Stimulated activated CD4-positive, alpha-beta T cell treated with anti-CD3 and anti-CD28 coated beads, Interleukin-1b, Interleukin-23, amount 100 ng/mL, for 24 hours (primary cell): ENCODE results near the gene SPAG16.
"Not testable (repeated sequence)": the region's sequence is repeated elsewhere in the genome, so short reads cannot be mapped to it uniquely, and the experiment has no call there.

ENCODE experiments used
- DNase-seq, 4 experiments: peaks; one replicate each; pipeline ENCODE4 v3.0.0-alpha.2; 2020; ENCODE audit warnings: low read depth in 4 of 4, low spot score in 1 of 4

The SPAG16 gene

DNA sequence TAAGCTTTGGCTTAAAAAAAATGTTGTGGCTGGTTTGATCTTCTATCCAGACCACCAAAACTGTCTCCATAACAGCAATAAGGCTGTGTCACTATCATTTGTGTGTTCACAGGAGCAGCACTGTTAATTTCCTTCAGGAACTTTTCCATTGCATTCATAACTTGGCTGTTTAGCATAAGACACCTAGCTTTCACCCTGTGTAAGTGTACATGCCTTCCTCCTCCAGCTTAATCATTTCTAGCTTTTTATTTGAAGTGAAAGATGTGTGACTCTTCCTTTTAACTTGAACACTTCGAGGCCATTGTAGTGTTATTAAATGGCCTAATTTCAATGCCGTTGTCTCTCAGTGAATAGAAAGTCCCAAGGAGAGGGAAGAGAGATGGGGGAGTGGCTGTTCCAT is 773.7 kb downstream of the SPAG16 start:
- DNase-seq = no peak

DNA sequence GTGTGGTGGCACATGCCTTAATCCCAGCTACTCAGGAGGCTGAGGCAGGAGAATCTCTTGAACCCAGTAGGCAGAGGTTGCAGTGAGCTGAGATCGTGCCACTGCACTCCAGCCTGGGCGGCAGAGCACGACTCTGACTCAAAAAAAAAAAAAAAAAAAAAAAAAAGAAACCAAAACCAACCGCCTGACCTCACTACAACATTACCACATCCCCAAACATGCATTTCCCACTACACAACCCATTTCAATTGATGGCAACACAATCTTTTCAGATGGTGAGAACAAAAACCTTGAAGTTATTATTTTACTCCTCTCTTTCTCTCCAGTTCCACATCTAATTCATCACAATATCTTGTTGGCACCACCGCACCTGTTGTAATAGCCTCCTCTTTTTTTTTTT is 778.0 kb downstream of the SPAG16 start:
- not testable (repeated sequence) for DNase-seq

DNA sequence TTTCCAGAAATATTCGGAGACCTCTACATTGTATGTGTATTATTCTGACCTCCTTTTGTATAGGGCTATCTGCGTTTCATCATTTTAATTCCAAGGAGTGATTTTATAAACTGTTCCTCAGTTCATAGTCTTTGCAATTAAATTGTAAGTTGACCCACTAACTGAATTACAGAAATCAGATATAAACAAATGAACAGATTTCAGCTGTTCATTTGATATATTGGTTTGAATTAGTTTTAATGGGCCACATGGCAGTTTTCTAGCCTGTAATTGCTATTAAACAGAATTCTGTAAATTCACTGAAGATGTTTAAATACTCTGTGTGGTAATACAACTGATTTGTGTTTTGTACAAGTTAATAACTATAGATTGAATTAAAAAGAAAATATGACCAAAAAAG is 780.2 kb downstream of the SPAG16 start:
- no peak for DNase-seq

DNA sequence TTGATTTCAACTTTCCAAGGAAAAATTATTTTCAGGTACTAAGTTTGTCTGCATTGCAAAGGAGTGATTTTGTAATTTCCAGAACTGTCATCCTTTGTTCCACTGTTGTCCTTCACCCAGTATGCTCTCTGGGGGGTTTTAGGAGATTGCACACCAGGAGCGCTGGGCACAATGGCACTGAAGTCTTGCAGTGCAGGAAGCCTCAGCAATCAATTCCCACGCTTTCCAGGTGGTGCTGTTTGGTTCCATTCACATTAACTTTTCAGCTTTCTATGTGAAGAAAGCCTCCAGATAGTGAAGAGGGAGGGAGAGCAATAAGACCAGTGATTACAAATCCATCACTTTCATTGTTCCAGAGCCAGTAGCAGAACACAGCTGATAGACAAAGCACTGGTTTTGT is 782.6 kb downstream of the SPAG16 start:
- no peak for DNase-seq

DNA sequence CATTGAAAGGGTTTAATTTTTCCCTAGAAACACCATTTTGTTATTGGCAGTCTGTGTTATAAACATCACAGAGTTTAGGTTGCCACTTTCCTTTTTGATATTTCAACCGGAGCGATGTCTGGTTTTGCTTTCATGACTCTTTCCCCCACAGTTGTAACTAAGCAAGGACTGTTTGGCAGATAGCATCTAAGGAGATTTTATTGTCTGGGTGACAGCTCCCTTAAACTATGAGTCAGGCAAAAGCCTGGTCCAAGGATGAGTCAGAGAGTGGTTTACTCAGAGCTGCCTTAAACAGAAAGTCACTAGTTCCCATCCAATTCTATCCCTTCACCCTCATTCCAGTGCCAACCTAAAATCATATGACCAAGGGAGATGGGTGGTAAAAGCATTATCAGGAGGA is 785.0 kb downstream of the SPAG16 start:
- no peak for DNase-seq

DNA sequence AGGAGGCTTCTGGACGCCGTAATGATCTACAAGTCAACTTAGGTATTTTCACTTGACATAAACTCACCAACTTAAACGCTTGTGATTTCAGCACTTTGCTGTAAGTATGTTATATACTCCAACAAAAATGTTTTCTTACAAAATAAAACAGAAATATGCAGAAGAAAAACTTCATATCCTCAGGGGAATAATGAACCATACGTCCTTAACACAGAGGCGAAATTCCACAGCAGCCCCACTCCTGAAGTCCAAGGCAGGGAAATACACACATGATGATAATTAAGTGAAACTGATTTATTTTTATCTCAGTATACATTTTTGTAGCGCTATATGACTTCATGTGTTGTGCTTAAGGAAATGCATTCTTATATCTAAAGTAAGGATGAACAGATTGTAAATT is 791.2 kb downstream of the SPAG16 start:
- DNase-seq = no peak

DNA sequence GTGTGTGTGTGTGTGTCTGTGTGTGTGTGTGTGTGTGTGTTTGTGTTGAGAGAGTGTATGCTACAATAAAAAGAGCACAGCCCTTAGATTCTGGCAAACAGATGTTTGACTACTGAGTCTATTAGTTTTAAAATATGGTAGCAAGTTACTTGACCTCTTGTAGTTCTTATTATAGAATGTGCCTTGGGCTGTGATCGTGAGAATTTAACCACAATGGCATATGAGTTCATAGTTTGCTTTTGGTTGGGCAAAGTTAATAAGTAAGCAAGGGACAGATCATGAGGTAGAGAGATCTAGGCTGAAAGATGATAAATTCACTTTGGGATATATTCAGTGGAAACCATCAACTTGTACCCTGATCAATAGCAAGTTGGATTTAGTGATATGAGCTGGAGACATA is 792.3 kb downstream of the SPAG16 start:
- no peak for DNase-seq

DNA sequence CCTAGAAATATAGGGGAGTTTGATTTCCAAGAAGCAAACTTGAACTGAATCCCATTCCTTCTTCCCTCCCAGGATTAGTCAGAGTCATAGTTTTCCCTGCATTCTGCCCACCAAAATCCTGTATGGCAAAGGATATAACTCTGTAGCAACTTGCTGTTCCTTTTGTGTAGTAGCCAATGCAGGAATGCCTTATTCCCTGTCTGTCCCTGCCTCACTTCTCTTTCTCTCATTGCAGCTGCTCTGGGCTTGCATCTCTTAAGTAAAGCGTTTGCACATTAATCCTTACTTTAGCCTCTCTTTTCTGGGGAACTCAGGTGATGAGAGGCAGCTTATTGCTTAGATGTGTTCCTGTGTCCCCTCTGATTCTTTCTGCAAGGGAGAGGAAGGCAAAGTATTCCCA is 793.5 kb downstream of the SPAG16 start:
- no peak for DNase-seq

DNA sequence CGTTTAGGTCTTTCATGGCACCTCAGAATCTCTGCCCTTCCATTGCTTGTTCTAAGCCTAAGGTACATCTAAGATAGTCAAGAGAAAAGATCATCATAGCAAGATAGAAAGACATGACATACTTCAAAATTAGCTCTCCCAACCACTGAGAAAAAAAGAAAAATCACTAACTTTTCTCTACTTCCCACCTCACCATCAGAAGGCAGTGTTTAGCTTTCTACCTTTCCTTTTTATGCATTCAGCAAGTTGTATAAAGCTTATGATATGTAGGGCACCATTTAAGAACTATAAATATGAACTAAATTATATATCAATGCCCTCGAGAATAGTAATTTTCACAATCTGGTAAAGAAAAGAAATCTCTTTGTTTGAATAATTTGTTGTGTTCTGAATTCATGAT is 794.8 kb downstream of the SPAG16 start:
- DNase-seq = no peak

DNA sequence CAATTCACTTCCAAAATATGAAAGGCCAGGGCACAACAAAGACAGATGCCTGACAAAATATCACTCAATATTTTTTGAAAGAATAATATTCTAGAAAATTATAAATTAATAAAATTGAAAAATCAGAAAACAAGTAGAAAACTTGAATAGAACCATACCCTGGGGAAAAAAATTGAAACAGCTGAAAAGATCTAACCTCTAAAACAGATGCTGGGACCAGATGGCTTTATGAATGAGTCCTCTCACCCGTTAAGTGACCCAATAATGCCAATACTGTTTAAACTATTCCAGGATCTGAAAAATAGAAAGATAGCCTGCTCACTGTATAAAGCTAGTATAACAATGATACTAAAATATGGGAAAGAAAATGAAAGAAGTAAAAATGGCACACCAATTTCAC is 804.3 kb downstream of the SPAG16 start:
- no peak for DNase-seq

DNA sequence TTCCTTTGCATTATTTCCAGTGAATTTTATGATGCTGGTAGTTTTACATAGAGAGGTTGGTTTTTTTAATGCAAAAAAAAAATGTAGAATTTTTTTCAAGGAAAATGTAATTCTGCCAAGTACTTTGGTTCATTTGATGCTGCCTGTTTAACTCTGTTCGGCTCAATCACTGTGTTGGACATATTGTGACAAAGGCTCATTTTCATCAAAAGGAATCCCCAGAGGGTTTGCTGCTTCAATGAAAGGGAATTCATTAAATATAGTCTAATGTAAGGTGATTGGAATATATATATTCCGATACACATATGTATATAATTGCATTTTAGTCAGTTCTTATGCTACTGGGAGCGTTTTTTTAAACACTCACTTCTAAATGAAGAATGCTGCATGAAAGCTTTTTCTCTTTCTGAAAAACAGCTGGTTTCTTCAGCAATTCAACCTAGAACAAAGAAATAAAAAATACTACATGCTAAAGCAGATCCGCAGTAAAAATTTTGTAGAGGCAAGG is 812.0 kb downstream of the SPAG16 start:
- no peak for DNase-seq

DNA sequence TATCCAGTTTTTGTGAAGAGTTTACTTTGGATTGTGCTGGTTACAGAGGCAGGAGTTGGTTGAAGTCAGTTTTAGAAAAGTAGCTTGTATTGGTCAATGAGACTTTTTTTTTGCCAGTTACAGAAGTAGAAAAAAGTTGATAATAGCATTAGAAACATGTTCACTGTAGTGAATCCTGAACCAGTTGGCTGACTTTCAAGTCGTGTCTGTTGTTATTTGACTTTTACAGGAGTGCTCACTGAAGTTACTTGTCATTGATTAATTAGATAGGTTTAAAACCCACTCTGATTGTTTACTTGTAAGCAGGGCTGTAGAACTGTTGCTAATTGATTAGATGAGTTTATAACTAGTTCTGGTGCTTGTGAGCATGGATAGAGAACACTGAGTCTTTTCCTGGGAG is 814.5 kb downstream of the SPAG16 start:
- DNase-seq = no peak

DNA sequence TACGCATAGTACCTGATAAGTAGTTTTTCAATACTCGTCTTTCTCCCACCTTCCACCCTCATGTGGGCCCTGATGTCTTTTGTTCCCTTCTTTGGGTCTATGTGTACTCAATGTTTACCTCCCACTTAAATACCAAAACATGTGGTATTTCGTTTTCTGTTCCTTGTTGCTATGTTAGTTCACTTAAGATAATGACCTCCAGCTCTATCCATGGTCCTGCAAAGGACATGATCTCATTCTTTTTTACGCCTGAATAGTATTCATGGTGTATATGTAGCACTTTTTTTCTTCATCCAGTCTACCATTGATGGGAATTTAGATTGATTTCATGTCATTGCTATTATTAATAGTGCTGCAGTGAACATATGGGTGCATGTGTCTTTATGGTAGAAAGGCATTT is 816.2 kb downstream of the SPAG16 start:
- DNase-seq = no peak

DNA sequence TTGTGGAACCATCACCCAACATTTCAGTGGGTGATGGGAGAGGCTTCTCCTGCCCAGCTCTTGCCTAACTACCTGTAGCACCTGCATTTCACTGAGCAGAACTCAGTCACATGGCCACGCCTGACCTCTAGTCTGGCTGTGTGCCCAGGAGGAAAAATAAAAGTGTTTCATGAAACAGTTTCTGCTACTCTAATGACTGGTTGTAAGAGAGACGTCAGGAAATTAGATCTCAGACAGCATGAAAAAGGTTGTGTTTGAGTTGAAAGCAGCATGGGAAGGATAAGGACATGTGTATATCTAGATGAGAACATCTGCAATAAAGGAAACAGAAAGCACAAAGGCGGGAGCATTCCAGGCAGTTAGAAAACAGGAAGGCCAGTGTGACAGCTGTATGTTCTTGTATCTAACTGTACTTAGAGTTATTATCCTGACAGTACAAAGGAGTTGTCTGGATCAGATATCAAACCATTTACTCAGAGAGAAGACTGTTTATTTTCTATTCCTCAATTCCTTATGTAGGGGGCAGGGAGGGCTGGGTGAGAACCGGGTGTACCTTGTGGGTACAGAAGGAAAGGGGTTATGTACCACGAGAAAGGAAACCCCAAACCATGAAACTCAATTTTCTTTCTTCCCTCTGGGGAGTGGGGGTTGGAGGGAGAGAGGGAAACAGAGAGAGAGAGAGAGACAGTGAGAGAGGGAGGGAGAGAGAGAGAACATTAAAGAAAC is 819.2 kb downstream of the SPAG16 start:
- no peak for DNase-seq

DNA sequence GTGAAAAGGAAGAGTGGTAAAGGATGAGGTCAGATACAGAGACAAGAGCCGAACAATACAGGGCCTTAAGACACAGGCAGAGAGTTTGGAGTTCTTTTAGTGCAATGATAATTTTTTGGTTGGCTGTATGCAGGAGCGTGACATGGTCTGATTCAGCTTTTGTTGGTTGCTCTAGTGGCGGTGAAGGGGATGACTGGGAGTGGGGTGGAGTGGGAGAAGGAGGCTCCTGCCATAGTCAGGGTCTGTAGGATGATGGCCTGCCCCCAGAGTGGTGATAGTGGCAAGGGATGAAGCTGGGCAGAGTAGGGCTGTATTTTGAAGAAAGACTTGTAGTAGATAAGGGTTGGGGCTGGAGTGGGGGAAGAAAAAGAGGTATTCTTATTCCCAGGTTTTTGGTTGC is 820.0 kb downstream of the SPAG16 start:
- DNase-seq = no peak

DNA sequence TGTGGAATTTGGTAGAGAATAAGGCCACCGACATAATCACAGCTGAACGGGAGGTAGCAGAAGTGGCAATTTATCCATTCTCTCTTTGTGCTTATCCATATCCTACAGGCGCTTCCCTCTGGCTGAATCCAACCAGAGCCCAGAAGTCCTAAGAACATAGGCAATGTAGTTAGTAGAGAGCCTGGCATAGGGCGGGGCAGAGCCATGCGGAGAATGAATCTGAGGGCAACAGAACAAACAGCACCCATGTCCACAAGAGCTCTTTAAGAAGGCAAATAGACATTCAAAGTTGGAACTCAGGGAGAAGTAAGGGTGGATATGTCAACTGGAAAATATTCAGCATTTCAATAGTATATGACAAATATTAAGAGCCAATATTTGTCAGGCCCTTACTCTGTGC is 820.7 kb downstream of the SPAG16 start:
- DNase-seq = no peak

DNA sequence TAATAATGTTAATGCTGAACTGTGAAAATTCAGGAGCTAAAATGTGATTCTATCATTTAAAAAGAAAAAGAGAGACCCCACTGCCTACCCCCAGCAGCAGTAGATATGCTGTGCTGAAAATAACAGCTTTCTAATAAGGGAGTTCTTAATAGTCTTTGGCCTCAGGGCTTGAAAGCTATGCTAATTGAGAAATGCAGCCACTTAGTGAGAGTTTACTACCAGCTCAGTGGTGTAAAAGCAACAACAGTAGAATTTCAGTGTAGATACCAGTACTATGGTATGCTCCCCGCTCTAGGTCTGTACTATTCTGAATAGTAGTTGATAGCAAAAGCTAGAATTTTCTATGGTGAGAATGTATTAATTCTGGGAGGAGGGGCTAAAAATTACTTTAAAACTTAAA is 823.5 kb downstream of the SPAG16 start:
- DNase-seq = no peak

DNA sequence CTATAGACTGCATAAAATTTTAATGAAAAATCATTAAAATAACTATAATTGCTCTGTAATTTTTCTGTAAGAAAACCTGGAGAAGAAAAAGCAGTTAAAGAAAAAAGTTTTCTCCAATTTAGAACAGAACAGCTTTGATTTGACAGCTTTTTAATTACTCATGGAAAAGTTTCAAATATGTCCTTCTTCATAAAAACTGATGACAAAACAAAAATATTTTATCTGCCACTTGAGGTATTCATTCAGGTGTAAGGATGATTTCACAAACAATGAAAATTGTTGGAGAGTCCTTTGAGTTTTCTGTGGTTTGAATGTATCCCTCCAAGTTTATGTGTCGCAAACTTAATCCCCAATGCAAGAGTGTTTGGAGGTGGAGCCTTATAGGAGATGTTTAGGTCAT is 824.3 kb downstream of the SPAG16 start:
- DNase-seq = no peak

DNA sequence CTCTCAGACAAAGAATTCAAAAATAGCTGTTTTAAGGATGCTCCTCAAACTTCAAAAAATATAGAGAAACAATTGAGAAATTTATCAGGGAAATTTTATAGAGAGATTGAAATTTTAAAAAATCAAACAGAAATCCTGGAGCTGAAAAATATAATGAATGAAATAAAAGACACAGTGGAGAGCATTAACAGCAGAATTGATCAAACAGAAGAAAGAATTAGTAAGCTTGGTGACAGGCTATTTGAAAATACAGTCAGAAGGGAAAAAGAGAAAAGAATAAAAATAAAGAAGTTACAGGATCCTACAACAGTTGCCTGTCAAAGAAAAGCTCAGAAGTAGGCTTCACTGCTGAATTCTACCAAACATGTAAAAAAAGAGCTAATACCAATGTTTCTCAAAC is 832.8 kb downstream of the SPAG16 start:
- no peak for DNase-seq

DNA sequence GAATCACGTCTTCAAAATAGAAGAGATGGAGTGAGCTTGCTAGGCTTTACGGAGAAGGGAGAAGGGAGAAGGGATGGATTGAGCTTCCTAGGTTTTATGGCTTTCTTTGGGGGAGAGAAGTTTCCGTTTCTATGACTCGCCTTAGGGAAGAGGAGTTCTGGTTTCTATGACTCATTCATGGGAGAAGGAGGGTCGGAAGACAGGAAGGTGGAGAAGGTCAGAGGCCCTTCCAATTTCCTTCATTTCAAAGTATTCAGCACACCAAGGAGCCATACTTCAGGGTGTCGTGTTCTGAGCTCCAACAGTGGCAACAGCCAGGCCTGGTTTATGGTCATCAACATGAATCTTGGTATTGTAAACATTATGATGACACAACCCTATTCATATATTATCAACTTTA is 841.9 kb downstream of the SPAG16 start:
- DNase-seq = no peak

DNA sequence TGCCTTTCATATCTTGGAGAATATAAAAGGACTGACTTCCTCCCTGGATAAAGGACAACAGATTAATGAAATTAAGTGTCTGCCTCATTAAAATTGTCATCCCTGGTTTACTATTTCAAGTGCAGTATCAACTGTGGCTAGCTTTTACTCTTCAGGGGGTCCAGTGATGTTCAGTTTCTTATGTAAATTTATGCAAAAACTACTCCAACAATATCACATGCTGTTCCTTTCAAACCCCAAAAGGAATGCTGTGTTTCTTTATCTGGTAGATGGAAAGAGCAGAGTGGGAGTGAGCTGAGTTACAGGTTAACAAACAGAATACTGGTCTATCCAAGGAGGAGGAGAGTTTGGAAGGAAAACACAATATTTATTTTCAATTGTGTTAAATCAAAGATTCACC is 842.9 kb downstream of the SPAG16 start:
- DNase-seq = no peak

DNA sequence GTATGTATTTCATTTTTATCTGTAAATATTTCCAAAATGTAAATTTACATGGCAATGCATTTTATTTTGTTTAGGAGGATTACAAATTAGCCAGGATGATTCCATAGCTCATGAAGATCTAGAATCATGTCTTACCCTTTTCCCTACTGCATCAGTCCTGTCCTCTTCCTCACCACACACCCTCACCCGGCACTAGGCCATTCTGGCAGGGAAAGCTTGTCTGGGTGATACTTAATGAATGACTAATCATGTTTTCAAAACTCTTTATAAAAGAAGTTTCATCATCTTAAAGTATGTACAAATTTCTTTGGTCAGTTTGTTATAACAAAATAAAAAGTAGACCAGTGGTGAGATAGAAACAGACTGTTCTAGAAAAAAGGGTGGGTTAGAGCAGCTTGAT is 843.3 kb downstream of the SPAG16 start:
- DNase-seq = no peak

DNA sequence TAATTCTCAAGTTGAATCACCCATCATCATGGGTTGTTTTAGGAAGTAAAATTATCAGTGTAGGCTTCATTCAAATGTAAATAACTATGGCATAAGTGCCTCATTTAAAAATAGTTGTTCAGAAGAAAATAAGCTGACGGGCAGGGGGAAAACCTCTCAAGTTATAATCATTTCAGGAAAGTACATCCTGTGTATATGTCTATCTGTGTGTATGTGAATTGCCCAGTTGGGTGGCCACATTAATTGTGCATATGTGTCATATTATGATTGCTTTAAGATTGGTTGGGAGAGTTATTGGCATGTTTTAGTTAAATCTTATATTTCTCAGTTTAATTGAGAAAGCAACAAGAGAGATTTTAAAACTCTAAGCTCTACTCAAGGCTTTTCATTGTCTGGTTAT is 843.8 kb downstream of the SPAG16 start:
- no peak for DNase-seq

DNA sequence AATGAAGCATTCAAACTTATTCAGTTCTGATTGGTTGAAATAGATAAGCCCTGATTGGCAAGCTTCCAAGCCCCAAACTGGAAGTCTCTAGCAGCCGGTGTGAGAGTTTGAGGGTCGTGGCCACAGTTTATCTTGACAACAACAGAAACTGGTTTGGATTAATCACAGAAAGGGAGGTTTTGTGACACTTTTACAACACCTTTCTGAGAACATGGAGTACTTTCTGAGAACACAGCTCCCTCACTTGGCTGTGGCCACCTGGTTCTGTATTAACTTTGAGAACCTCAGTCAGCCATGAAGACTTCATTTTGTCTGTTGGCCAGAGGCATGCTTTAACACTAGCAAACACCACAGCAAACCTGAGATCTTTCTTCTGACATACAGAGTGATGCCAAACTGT is 845.9 kb downstream of the SPAG16 start:
- DNase-seq = no peak
